NCI-H748 treated with DMSO at 0.1 percent for 48 hours (cell line): ENCODE data around the gene GTPBP1.
A peak's percentile ranks its signal among the peaks of the same experiment; 100 is the strongest.

Experiments used
- DNase-seq: peaks from one replicate; lab custom pipeline; 2025; lab: John Stamatoyannopoulos, UW

Gene GTPBP1

DNA sequence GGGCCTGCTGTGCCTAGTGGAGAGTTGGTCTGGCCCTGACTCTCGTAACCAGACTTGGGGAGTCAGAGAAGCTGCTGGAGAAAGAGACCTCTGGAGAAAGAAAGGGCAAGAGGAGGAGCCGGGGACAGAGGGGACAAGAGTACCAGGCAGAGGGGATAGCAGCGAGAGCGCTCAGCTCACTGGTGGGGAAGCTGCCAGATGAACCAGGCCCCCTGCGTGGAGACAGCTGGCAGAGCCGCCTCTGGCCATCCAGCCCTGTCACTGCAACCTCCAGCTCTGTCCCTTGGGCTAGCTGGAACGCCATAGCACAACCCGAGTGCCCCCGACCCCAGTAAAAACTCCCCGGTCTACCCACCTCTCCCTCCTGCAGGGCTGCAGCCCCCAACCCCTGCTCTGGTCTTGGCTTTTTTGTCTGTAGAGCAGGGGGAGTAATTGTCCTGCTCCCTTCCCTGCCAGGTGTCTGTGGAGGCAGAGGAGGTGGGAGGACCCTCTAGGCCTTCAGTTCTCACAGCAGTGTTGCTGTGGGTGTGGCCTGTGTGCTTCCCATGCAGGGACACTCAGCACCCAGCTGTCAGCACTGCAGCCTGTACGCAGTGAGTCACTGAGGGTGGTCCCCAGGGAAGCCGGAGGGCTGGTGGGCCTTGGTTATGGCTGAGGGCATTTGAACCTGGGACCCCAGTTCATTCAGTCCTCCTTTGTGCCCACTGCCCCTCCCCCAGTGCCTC lies 54.9 kb downstream of the GTPBP1 start:
- no peak for DNase-seq

DNA sequence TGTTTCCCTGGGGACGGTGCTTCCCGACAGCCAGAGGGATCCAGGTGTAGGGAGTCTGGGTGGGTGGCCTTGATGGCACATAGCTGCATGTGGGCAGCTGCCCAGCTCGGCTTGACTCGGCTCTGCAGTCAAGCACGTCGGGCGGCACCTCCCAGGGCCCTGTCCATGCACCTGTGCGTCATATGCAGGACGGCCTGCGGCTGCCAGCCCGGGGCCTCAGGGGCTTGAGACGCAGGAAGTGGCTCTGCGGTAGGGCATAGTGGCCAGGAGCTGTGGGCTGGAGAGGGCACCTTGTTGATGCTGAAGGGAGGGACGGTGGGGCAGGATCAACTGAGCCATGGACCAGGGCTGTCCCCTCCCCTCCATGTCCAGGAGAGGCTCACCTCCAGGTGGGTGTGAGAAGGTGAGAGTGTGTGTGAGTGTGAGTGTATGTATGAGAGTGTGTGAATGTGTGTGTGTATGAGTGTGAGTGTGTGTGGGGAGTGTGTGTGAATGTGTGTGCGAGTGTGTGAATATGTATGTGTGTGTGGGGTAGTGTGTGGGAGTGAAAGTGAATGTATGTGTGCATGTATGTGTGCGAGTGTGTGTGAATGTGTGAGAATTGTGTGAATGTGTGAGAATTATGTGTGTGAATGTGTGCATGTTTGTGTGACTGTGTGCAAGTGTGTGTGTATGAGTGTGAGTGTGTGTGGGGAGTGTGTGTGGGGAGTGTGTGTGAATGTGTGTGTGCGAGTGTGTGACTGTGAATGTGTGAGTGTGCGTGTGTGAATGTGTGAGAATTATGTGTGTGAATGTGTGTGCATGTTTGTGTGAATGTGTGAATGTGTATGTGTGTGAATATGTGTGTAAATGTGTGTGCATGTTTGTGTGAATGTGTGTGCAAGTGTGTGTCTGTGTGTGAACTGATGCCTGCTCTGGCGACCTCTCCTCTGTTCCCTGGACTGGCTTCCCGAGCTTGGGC lies 55.7 kb downstream of the GTPBP1 start:
- no peak for DNase-seq

DNA sequence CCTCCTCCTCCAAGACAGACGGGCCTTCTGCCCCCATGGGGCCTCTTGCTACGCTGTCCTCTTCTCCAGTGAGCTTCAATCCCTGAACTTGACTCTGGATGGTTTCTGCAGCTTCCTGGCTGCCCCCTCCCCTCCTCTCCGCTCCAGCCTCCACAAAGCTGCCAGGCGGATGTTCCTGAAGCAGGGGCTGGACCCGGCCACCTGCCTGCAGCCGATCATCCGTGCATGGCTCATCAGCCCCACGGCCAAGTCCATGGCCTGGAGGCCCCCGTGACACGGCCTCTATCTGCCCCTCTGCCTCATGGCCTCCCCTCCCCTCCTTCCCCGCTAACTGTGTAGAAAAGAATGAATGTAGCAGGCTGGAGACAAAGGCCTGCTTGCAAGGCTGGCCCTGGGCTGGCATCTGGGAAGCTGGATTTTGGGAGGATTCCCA lies 56.8 kb downstream of the GTPBP1 start:
- no peak for DNase-seq

DNA sequence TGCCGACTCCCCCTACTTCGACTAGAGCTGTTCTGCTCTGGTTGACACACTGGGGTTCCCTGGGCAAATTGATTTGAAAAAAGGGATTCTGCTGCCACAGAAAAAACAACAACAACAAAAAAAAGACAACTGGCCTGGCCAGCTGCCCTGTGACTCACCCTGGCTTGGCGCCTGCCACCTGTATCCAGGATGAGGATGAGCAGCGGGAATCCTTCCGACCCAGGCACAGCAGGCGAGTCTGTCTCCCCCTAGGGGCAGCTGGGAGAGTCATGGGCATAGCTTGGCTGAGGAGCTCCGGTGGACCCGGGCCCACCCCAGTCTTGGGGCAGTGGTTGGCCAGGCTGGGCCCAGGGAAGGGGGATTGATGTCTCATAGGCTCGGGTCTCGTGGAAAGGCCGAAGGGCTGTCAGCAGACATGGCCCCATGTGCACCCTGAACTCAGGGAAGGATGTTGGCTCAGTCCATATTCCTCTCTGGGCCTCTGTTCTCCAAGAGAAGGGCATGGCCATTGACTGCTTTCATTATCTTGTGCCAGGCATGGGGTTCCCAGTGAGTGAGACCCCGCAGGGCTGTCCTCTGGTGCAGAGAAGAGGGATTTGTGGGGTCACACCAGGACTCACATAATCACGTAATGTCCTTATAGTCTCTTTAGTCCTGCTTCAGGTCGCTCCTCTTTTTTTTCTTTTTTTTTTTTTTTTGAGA lies 60.5 kb downstream of the GTPBP1 start:
- DNase-seq, result peak; percentile 16

DNA sequence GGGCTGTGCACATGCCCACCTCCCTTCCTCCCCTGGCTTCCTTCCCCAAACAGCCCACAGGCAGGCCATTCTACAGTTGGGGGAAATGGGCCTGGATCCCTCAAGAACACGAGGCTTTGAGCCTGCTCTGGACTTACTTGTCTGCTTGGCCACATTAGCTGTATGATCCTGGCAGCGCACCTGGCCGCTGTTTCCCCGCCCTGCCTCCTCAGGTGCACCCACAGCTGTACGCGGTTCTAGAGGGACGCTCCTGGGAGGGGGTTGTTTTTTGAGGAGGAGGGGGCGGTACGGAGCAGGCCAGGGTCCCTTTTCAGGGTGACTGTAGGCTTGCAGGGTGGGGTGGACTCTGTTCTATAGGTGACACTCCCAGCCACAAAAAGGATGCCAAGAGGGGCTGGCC lies 61.6 kb downstream of the GTPBP1 start:
- DNase-seq, result no peak

DNA sequence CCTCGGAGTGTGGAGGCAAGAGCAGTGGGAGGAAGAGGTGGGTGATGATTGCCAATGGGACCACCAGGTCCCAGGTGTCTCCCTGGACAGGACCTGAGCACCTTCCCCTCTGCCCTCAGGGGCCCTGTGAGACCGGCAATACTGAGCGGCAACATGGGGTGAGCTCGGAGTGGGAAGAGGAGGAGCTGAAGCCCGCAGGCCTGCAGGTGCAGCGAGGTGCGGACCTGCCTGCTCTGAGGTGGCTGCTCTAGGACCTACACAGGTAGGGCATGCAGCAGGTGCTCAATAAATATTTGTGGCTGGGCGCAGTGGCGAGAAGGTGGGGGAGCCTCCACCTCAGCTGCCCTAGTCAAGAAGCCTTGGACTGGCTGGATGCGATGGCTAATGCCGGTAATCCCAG lies 62.3 kb downstream of the GTPBP1 start:
- DNase-seq, result no peak

DNA sequence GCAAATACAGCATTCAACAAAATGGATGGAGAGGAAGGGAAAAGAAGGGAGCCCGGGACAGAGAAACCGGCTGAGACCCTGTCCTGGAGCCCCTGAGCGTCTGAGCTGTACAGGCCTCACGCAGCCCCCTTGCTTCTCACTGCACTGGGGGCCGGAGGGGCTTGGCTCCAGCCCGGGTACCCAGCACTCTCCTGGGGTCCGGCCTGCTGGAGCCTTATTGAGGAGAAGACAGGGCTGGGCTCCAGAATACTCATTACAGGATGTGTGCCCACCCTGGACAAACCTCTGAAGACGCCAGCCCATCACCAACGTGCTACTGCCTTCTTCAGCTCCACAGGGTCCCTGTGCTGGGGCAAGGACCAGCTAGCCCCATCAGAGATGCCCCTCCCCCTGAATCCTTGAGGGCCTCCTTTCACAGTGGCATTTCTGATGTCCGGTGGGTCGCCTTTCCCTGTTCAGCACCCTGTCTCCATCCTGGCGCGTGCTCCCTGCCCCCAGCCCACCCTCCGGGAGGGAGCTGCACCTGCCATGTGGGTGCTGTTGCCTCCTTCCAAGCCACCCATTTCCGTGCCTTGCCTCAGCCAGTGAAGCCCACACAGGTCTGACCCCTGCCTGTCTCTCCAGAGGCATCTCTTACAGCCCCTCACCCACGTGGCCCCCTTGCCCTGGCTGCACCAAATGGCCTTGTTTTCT lies 64.7 kb downstream of the GTPBP1 start:
- no peak for DNase-seq

DNA sequence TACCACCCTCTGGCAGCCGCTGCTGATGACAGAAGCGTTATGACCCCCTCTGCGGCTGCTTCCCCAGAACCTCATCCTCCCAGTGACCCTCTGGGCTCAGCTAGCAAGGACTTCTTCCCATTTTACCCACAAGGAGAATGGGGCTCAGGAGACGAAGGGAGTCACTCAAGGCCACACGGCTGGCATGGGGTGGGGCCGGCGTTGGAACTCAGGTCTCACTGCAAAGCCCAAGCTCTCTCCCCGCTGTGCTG lies 66.8 kb downstream of the GTPBP1 start:
- no peak for DNase-seq

DNA sequence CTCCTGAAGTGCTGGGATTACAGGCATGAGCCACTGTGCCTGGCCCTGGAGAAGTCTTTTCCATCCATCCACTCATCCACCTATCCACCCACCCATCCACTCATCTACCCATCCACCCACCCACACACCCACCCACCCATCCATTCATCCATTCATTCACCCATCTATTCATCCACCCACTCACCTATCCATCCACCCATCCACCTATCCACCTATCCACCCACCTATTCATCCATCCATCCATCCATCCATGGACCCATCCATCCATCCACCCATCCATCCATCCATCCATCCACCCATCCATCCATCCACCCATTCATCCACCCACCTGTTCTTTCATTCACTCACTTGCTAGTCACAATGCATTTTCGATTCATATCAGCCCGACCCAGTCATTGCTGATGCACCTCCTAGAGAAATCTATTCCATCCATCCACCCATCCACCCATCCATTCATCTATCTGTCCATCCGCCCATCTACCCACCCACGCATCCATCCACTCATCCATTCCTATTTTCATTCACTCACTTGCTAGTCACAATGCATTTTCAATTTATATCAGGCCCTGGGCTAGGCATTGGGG lies 67.7 kb downstream of the GTPBP1 start:
- no peak for DNase-seq

DNA sequence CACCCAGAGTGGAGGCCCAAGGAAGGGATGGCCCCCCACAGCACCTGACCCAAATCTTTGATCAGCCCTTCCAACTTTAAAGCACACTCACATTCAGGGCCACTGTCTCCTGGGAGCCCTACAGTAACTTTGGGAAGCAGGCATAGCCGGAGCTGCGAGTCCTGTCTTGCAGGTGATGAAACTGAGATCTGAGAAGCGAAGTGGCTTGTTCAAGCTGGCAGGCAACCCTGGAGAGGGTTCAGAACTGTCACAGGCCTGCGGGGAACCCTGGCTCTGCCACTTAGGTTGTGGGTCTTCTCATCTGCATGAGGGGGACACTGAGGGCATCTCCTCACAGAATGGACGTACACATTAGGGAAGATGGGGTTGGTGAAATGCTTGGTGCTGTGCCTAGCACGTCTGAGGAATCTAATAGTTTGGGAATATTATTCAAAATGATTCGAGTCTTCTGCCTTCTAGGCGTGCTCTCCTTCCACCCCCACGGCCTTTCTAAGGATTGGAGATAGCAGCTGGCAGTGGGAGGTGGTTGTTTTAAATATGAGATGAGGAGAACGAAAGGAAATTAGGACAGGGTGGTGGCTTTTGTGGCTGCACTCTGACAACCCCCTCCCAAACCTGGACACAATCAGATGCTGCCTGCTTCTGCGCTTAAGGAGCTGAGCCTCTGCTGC lies 68.9 kb downstream of the GTPBP1 start:
- DNase-seq, result no peak

DNA sequence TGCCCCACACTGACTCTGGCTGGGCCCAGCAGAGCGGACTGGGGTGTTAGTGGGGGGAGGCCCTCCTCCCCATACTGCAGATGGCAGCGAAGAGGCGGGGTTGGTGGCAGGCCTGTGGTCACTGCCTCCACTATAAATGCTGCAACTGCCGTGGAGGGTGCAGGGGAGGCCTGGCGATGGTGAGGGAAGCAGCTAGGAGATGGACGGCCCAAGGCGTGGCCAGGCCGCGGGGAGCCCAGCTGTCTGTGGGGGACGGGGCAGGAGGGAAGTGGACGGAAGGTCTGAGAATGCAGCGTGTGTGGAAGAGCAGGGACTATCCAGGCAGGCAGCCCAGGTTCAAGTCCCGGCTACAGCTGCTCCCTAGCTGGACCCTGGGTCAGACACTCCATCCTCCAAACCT lies 69.9 kb downstream of the GTPBP1 start:
- no peak for DNase-seq

DNA sequence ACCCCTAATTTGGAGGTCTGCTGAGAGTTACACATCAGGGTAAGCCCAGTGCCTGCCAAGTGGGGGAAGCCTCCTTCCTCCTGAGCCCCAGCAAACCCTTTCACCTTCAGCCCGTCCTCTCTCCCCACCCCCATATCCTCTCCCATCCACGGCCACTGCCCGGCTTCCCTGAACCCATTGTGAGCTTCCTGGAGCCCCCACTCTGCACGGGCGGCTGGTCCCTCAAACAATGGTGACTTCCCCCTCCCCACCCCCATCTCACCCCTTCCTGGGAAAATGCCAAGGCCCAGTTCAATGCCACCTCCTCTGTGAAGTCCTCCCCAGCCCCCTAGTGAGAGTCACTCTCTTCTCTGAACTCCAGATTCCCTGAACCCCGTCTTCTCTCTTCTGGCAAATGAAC lies 70.3 kb downstream of the GTPBP1 start:
- no peak for DNase-seq

DNA sequence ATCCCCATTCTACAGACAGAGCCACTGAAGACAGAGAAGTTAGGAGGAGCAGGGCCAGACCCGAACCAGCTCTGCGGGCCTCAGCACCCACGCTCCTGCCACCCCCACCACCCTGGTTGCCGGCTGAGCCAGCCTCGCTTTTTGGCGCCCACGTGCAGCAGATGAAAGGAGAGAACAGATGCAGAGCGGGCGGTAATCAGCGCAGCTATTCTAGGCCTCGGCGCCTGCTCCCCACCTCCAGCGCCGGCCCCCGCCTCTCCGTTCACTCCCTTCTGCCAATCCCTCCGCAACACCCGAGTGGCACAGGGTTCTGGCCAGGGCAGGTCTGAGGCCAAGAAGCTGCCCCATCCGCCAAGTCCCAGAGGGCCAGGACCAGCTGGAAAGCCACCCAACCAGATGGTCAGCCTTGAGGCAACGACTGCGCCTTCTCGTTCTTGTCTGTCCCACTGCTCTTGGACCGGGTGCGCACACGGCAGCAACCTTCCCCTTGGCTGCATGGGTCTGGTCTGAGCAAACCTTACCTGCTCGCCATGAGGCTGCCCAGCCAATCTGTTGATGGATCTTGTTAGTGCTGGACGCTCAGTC lies 71.4 kb downstream of the GTPBP1 start:
- no peak for DNase-seq

DNA sequence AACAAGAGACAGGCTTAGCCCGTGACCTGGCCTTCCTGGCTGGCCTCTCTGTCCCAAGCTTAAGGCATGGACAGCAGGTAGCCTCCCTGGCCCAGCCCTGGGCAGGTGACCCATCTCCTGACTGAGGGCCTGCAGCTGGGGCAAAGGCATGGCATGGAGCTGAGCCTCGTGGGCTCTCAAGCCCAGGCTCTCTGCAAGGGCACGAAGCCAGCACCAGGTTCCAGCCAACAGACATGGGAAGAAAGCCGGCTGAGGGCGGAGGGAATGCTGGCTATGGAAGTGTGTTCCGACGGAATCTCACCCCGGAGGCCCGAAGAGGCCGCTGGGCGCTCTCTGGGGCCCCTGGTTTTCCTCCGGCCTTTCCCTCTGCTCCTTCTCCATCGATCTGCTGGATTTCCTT lies 75.3 kb downstream of the GTPBP1 start:
- DNase-seq, result no peak

DNA sequence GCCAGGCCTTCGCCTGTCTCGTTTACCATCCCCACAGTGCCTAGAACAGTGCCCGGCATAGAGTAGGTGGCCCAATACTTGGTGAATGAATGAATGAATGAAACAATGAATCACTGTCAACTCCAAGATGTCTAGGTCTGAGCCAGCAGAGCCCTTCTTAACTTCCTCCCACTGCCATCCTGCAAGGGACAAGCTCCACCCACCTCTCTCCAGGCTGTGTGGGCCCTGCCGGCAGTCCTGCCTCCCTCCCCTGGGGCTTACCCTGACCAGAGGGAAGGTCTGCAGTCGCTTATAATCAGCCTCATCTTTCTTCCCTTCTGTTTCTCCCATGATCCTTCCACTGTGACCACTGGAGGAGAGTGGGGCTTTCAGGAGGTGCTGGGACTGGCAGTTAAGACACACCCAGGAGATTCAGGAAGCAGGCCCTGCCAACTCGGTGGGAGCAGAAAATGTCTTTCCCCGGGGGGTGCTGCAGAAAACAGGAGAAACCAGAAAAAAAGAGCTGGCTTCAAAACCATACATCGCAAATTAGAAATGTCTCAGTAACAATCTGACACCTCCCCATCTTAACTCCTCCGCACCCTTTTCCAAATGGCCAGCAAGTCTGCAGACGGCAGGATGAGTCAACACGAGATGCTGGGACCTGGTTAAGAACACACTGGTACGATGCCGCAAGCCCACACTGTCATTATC lies 76.8 kb downstream of the GTPBP1 start:
- no peak for DNase-seq
